ENCODE data around the gene ANGPTL8.

Gene ANGPTL8

GRCh38 chr19:11261431-11261970 lies 22.1 kb downstream of the ANGPTL8 start:
- DNase-seq (ENCODE audit: low spot score) = no peak

GRCh38 chr19:11261971-11262839 lies 22.8 kb downstream of the ANGPTL8 start, which contains the start of gene DOCK6:
DOCK6 (minus strand) TSS chr19:11262524; CDS start chr19:11262440, 84 bp downstream.
- DNase-seq (ENCODE audit: low spot score) = no peak

- no peak for DNase-seq (ENCODE audit: low spot score)
These were observed 24.3 kb downstream of the ANGPTL8 start for GRCh38 chr19:11263726-11264125.

- no peak for DNase-seq (ENCODE audit: low spot score)
These were observed 25.2 kb downstream of the ANGPTL8 start for GRCh38 chr19:11264452-11265176.

GRCh38 chr19:11265177-11265784 lies 25.9 kb downstream of the ANGPTL8 start:
- no peak for DNase-seq (ENCODE audit: low spot score)

- no peak for DNase-seq (ENCODE audit: low spot score)
These were observed 26.4 kb downstream of the ANGPTL8 start for GRCh38 chr19:11265785-11266236.

GRCh38 chr19:11267316-11268085 lies 28.1 kb downstream of the ANGPTL8 start:
- no peak for DNase-seq (ENCODE audit: low spot score)

GRCh38 chr19:11268783-11269267 lies 29.4 kb downstream of the ANGPTL8 start:
- no peak for DNase-seq (ENCODE audit: low spot score)

- DNase-seq (ENCODE audit: low spot score) = no peak
These were observed 30.0 kb downstream of the ANGPTL8 start for GRCh38 chr19:11269408-11269807.

GRCh38 chr19:11273296-11273695 lies 33.9 kb downstream of the ANGPTL8 start:
- no peak for DNase-seq (ENCODE audit: low spot score)

GRCh38 chr19:11273989-11274388 lies 34.6 kb downstream of the ANGPTL8 start:
- DNase-seq (ENCODE audit: low spot score) = no peak

GRCh38 chr19:11274533-11275086 lies 35.2 kb downstream of the ANGPTL8 start:
- no peak for DNase-seq (ENCODE audit: low spot score)

- no peak for DNase-seq (ENCODE audit: low spot score)
These were observed 39.3 kb downstream of the ANGPTL8 start for GRCh38 chr19:11278670-11279069.

GRCh38 chr19:11279505-11280236 lies 40.3 kb downstream of the ANGPTL8 start:
- no peak for DNase-seq (ENCODE audit: low spot score)

GRCh38 chr19:11281356-11282049 lies 42.1 kb downstream of the ANGPTL8 start:
- DNase-seq (ENCODE audit: low spot score) = no peak

- no peak for DNase-seq (ENCODE audit: low spot score)
These were observed 45.1 kb downstream of the ANGPTL8 start for GRCh38 chr19:11284515-11284914.

- DNase-seq (ENCODE audit: low spot score) = no peak
These were observed 47.0 kb downstream of the ANGPTL8 start for GRCh38 chr19:11286312-11286974.

- no peak for DNase-seq (ENCODE audit: low spot score)
These were observed 48.9 kb downstream of the ANGPTL8 start for GRCh38 chr19:11288349-11288748.

GRCh38 chr19:11290256-11290655 lies 50.8 kb downstream of the ANGPTL8 start:
- no peak for DNase-seq (ENCODE audit: low spot score)

Data from SK-N-DZ (cell line).